Mucosa of descending colon (tissue), 3 donors: Measurements from ENCODE around the gene CD9. TPM values are rescaled to one million over a fixed set of nuclear protein-coding genes. Genes with fewer than 3 reads are reported as not detected.

Source experiments
- ATAC-seq: fragments of 200-7000 bp; cut with Tn5 transposase; one replicate; pipeline ENCODE4 v1.9.1; 2020; ENCODE audit warnings: mild to moderate bottlenecking, moderate library complexity
- DNase-seq, 3 donors: peaks; one replicate each; pipeline ENCODE4 v3.0.0-alpha.2; 2020
- H3K36me3 ChIP-seq: fragments of 200-600 bp; one replicate; pipeline ENCODE4 v1.8.0; 2021; ENCODE audit warnings: low read depth, mild to moderate bottlenecking
- H3K4me1 ChIP-seq: fragments of 200-600 bp; one replicate; pipeline ENCODE4 v1.8.0; 2021; ENCODE audit warnings: low read depth, mild to moderate bottlenecking
- H3K4me3 ChIP-seq: fragments of 200-600 bp; one replicate; pipeline ENCODE4 v1.8.0; 2021; ENCODE audit warnings: mild to moderate bottlenecking
- H3K9me3 ChIP-seq: fragments of 200-600 bp; one replicate; pipeline ENCODE4 v1.8.0; 2021; ENCODE audit warnings: mild to moderate bottlenecking
- intact Hi-C, 2 donors: fragments of 100-400 bp; cut with DNase I in 1 of 2; cut with micrococcal nuclease in 1 of 2; formaldehyde crosslinking; loops; one replicate each; pipeline versions ENCODE4 v1.11.0 to v1.11.1; 2022; cut with DNase I, micrococcal nuclease
- total RNA-seq, 3 donors: library from RNA; stranded (reverse); fragmentation: NEBNext Ultra II Directional in 2 of 3; extraction: Animal tissue kit (Norgen Biotek cat#: 25700) in 2 of 3; gene quantifications; one replicate each; pipeline versions ENCODE4 v1.2.1 to v1.2.4, GENCODE V29; 2021 to 2023
- TF ChIP-seq, protein P1 (sequence below): fragments of 200-600 bp; IDR thresholded peaks from one replicate; pipeline ENCODE4 v1.8.0; 2022; ENCODE audit warnings: antibody characterized with exemption, mild to moderate bottlenecking
- donor health status: DM: no; HTN: no; CAD: no; lungs with moderate emphysema.
- donor health status: DM: no; HTN: no; CAD: no.
- donor health status: DM: no; HTN: yes; CAD: no.

CD9 gene
- total RNA-seq, 3 donors from 2014 or later: 452 to 723 (median 672) TPM

DNA sequence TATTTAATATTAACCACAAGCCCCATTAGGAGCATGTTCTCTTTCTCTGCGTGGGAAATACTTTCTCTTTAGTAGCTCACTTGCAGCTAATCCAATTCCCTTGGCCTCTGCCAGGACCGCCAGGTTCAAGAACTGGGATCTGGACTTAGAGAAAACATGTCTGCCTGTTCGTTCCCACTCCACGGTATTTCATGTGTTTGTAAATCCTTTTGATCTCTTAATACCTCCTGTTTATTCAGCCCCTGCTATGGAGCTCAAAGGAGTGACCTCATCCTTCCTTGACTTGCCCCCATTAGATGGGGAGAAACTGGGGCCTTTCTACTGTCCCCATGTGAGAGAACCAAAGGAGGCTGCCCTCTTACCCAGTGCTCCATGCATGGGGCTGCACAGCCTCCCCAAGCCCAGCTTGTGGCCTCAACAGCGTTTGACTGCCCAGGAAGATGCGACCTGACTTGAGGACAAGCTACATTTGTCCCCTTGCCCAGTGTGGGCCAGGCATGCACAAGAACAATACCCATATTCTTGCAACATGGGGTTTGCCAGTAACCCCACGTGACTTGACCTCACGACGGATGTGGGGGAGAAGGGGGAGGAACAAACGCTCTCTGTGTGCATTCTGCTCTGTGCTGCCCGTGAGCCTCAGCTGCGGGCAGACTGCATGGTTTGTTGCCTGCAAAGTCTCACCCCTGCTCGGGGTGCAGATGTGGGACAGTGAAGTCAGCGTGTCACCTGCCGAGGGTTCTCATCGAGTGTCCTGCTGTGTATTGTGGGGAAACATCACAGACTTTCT is 30.3 kb downstream of the CD9 start:
- Histone ChIP-seq H3K9me3 (no peaks in the 10 kb centered on the region), H3K36me3 (no peaks in the 10 kb centered on the region), H3K4me3 (no peak overlapping the region), H3K4me1 (peaks cover 95% of the 10 kb centered on the region)
- intact Hi-C loops: loop anchor here in 1 of 2 donors (5.0 kb wide), 1 partner anchor 33 kb away; no protein-coding TSS in a partner anchor
- TF ChIP-seq, protein P1, sequence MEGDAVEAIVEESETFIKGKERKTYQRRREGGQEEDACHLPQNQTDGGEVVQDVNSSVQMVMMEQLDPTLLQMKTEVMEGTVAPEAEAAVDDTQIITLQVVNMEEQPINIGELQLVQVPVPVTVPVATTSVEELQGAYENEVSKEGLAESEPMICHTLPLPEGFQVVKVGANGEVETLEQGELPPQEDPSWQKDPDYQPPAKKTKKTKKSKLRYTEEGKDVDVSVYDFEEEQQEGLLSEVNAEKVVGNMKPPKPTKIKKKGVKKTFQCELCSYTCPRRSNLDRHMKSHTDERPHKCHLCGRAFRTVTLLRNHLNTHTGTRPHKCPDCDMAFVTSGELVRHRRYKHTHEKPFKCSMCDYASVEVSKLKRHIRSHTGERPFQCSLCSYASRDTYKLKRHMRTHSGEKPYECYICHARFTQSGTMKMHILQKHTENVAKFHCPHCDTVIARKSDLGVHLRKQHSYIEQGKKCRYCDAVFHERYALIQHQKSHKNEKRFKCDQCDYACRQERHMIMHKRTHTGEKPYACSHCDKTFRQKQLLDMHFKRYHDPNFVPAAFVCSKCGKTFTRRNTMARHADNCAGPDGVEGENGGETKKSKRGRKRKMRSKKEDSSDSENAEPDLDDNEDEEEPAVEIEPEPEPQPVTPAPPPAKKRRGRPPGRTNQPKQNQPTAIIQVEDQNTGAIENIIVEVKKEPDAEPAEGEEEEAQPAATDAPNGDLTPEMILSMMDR: no peak
- ATAC-seq (peak; percentile 3), DNase-seq (peak; percentile 71 to 82 (median 74))

DNA sequence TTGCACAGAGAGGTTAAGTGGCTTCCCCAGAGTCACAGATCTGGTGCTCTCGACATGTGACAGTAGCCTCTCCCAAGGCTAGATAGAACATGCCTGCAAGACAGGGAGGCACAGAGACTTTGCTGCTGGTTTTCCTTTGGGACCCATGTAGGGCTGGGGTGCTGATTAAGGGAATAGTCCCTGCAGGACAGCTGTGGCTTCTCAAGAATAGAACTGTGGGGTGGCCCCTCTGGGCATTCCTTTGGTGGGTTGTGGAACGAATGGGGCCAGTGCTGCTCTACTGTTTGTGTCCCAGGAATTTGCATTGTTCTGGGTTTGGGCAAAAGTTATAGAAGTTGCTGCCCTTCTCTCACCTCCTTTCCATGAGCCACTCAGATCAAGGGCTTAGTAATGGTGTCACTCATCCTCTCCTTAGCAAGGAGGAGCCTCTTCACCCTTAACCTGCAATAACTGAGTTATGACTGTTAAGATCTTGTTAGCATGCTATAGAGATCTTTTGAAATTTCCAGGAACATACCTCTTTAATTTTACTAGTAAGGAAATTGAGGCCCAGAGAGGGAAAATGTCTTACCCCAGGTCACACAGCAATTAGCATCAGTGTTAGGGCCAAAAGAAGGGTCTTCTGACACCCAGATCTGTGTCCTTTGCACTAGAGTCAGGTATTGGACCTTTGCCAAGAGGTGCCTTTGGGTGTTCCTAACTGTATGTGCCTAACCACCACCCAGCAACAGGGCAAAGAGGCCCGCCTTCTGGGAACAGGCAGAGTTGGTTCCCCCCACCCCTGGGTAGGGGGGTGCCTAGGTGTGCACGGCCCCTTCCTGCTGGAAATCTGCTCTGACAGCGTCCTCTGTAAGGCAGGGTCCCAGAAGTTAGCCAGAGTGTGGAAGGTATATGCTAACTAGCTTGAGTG is 31.4 kb downstream of the CD9 start:
- ATAC-seq (peak; percentile 4), DNase-seq (peak; percentile 56 to 67 (median 64))
- no peak overlapping the region for H3K4me3 ChIP-seq
- H3K36me3 ChIP-seq: no peaks in the 10 kb centered on the region
- TF ChIP-seq, protein P1: no peak
- no peaks in the 10 kb centered on the region for H3K9me3 ChIP-seq
- intact Hi-C loops: loop anchor here in 1 of 2 donors (5.0 kb wide), 1 partner anchor 34 kb away; no protein-coding TSS in a partner anchor
- H3K4me1 ChIP-seq: peaks cover 90% of the 10 kb centered on the region

DNA sequence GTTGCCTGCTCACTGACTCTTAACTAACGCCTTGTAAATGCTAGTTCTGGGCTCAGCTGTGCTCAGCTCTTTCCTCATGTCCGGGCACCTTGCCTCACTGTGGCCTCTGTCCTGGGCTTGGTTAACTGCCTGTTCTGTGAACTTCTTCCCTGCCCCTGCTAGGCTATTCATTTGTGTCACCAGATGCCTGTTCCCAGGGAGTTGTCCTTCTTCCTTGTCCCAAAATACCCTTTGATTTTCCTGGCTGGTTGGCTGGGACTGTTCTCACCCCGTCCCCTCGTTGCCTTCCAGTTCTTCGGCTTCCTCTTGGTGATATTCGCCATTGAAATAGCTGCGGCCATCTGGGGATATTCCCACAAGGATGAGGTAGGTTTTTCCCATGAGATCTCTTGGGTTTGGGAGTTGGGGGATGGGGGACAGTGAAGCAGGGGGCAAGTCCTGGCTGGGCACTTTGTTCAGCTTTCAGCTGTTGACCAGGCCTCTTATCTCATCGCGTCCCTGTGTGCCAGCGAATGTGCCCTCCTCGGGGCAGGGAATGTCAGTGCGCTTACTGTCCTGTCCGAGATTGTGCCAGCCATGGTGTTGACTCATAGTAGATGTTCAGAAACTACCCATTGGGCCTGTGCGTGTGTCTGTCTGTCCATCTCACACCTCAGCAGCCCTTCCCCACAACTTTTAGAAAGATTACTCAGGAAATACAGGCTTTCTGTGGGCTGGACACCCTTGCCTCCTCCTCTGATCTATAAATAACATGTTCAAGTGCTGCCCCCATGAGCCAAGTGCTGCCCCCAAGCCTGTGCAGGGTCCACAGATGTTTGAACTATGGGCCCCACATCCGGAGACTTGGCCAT is 33.1 kb downstream of the CD9 start:
- no peak overlapping the region for H3K4me3 ChIP-seq
- no peaks in the 10 kb centered on the region for H3K9me3 ChIP-seq
- peak; percentile 45 for ATAC-seq
- no peaks in the 10 kb centered on the region for H3K36me3 ChIP-seq
- intact Hi-C loops: loop anchor here in 1 of 2 donors (5.0 kb wide), 1 partner anchor 36 kb away; no protein-coding TSS in a partner anchor
- peak; percentile 74 to 78 (median 77) for DNase-seq
- peaks cover 73% of the 10 kb centered on the region for H3K4me1 ChIP-seq
- TF ChIP-seq, protein P1: no peak

DNA sequence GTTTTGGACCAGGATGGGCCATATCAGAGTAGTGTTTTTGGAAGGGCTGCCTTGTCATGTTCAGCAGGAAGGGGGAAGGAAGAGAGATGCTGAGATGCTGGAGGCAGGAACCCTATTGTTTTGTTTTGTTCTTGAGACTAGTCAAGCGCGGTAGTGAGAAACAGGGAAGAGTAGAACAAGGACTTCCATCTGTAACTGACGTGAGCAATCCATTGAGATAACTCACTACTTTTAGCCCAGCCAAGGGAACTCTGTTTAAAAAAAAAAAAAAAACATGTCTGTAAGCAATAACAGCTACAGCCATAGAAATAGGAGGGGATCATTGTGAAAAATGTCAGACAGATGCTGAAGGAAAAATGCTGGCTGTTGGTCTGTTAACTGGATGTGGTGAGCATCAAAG is 34.0 kb downstream of the CD9 start:
- Histone ChIP-seq H3K36me3 (no peaks in the 10 kb centered on the region), H3K4me1 (peaks cover 64% of the 10 kb centered on the region), H3K4me3 (no peak overlapping the region), H3K9me3 (no peaks in the 10 kb centered on the region)
- DNase-seq: no peak
- intact Hi-C loops: loop anchor here in 1 of 2 donors (5.0 kb wide), 1 partner anchor 37 kb away; no protein-coding TSS in a partner anchor
- TF ChIP-seq, protein P1: no peak
- no peak for ATAC-seq

DNA sequence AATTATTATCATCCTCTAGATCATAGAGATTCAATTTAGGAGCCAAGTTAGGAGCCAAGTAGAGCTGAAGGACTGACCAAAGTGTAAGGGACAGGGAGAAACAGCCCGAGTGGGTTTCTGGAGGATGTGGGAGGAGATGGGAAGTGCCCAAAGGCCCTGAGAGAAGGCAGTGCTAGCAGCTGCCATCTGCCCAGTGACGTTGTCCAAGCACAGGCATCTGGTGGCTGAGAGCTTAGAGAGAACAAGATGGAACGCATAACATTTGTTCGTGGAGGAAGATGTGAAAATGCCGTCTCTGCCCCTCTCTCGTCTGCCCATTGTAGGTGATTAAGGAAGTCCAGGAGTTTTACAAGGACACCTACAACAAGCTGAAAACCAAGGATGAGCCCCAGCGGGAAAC is 34.7 kb downstream of the CD9 start:
- Histone ChIP-seq H3K4me3 (no peak overlapping the region), H3K9me3 (no peaks in the 10 kb centered on the region), H3K36me3 (no peaks in the 10 kb centered on the region), H3K4me1 (peaks cover 61% of the 10 kb centered on the region)
- TF ChIP-seq, protein P1: no peak
- intact Hi-C loops: loop anchor here in 1 of 2 donors (5.0 kb wide), 1 partner anchor 38 kb away; no protein-coding TSS in a partner anchor
- ATAC-seq: no peak
- no peak for DNase-seq
